ENCODE results near the gene PLD1. TPM values are rescaled to one million over a fixed set of nuclear protein-coding genes. Genes with fewer than 3 reads are reported as not detected.

Gene PLD1
- total RNA-seq, 1 donor from 2014 or later = 25.4 TPM

DNA sequence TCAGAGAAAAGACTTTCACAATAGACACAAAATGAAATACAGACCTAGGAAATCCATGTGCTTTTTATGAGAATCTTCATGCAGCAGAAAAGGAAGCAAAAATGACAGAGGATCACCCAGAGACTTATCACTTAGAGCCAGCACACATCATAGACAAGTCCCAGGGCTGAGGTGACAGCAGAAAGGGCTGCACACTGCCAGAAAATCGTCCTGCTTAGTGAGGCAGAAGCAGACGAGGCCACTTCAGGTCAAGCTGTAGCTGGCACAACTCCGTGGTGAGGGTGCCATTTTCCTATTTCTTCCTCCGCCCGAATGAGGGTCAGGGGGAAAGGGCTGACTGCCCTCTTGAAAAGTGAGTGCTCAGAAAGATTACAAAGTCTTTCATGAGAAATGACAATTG is 254.1 kb downstream of the PLD1 start:
- no peak for DNase-seq
- no peaks in the 10 kb centered on the region for H3K9me3 ChIP-seq
- no peaks in the 10 kb centered on the region for H3K4me1 ChIP-seq
- no peak overlapping the region for H3K27ac ChIP-seq
- TF ChIP-seq CTCF (IDR thresholded peaks at IDR 0.05) = no peak
- no peak overlapping the region for H3K4me3 ChIP-seq
- intact Hi-C loops (cut with DNase I) = no loop called here
- H3K27me3 ChIP-seq = no peaks in the 10 kb centered on the region
- no peak for ATAC-seq
- H3K36me3 ChIP-seq = no peaks in the 10 kb centered on the region

DNA sequence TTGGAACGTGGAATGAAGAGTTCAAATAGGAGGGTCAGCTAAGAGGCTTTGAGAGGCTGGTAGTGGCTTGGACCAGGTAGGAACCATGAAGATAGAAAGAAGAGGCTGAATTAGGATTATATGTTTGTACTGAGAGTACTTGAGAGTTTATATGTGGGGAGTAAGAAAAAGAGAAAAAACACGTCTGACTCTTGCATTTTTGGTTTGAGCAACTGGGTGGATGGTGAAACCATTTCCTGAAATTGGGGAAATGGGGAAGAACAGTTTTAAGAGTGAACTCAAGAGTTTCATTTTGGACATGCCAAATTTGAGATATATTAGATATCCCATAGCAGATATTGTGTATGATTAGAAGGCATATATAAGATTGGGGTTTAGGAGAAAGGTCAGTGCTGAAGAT is 257.2 kb downstream of the PLD1 start:
- H3K36me3 ChIP-seq = no peaks in the 10 kb centered on the region
- intact Hi-C loops (cut with DNase I) = no loop called here
- H3K4me1 ChIP-seq = no peaks in the 10 kb centered on the region
- H3K27ac ChIP-seq = no peak overlapping the region
- DNase-seq = no peak
- H3K9me3 ChIP-seq = no peaks in the 10 kb centered on the region
- no peak for TF ChIP-seq CTCF (IDR thresholded peaks at IDR 0.05)
- no peaks in the 10 kb centered on the region for H3K27me3 ChIP-seq
- no peak overlapping the region for H3K4me3 ChIP-seq
- ATAC-seq = peak; percentile 38

GRCh38 chr3:171552531-171552930 is 257.8 kb downstream of the PLD1 start:
- Histone ChIP-seq H3K4me1 (no peaks in the 10 kb centered on the region), H3K27ac (no peak overlapping the region), H3K27me3 (no peaks in the 10 kb centered on the region), H3K36me3 (no peaks in the 10 kb centered on the region), H3K9me3 (no peaks in the 10 kb centered on the region), H3K4me3 (no peak overlapping the region)
- ATAC-seq (no peak), DNase-seq (no peak)
- TF ChIP-seq CTCF (IDR thresholded peaks at IDR 0.05) = no peak
- intact Hi-C loops (cut with DNase I) = no loop called here

DNA sequence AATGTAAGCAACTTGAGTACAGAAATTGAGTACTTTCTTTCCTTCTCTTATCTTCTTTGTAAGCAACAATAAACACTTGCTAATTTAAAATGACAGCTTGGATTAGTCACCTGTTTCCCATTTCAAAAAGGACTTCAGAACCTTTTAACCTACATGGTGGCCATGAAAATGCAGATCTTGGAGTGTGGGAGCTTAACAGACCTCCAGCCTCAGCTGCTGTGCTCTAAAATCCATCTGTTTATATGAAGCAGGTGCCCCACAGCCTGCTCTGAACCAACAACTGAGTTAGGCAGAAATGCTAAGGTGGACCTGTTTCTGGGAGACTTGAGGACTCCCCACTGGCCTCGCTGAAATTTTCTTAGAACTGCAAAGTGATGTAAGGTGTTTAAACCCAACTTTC is 259.0 kb downstream of the PLD1 start:
- Histone ChIP-seq H3K4me3 (no peak overlapping the region), H3K27me3 (no peaks in the 10 kb centered on the region), H3K4me1 (no peaks in the 10 kb centered on the region), H3K27ac (no peak overlapping the region), H3K36me3 (no peaks in the 10 kb centered on the region), H3K9me3 (no peaks in the 10 kb centered on the region)
- intact Hi-C loops (cut with DNase I) = no loop called here
- no peak for DNase-seq
- no peak for TF ChIP-seq CTCF (IDR thresholded peaks at IDR 0.05)
- no peak for ATAC-seq

Other genes with a start within 250 kb of the PLD1 start
- gene TMEM212, start 32.9 kb upstream of the PLD1 start, total RNA-seq = not detected
- 160 TPM for gene FNDC3B, start 229.1 kb upstream of the PLD1 start, total RNA-seq

All from upper lobe of right lung (tissue), 1 donor.